GM12891 (cell line): ENCODE measurements around the gene TBC1D20.

Experiments
- POLR2A ChIP-seq: IDR thresholded peaks from 2 replicates; pipeline ENCODE4 v1.6.1; 2011; ENCODE audit warnings: low read depth, low read length, control low read depth
- POLR2AphosphoS5 ChIP-seq: IDR thresholded peaks from 2 replicates; pipeline ENCODE4 v1.6.1; 2011; ENCODE audit warnings: low read depth, low read length, control low read depth
- POU2F2 ChIP-seq: IDR thresholded peaks from 2 replicates; pipeline ENCODE4 v1.6.1; 2011; ENCODE audit warnings: low read depth, mild to moderate bottlenecking, control low read depth, low read length, moderate library complexity
- TAF1 ChIP-seq: IDR thresholded peaks from 2 replicates; pipeline ENCODE4 v1.6.1; 2011; ENCODE audit warnings: low read depth, low read length, control low read depth

GRCh38 chr20:387520-387919 is 74.8 kb downstream of the TBC1D20 start:
- TF ChIP-seq POLR2A (no peak), POU2F2 (no peak), TAF1 (no peak), POLR2AphosphoS5 (no peak)
